GM10266 (cell line): ENCODE measurements around the gene ULK4.
"Not testable (repeated sequence)": the region's sequence is repeated elsewhere in the genome, so short reads cannot be mapped to it uniquely, and the experiment has no call there.

Experiments used
- DNase-seq: peaks from one replicate; pipeline ENCODE4 v3.0.0; 2012; ENCODE audit errors: extremely low spot score
- TF ChIP-seq, protein P1 (sequence below): IDR thresholded peaks from 2 replicates; pipeline ENCODE4 v1.5.1; 2012; ENCODE audit warnings: mild to moderate bottlenecking, low read depth; ENCODE audit not compliant: control insufficient read depth, insufficient read depth; ENCODE audit errors: missing control alignments

The ULK4 gene

DNA sequence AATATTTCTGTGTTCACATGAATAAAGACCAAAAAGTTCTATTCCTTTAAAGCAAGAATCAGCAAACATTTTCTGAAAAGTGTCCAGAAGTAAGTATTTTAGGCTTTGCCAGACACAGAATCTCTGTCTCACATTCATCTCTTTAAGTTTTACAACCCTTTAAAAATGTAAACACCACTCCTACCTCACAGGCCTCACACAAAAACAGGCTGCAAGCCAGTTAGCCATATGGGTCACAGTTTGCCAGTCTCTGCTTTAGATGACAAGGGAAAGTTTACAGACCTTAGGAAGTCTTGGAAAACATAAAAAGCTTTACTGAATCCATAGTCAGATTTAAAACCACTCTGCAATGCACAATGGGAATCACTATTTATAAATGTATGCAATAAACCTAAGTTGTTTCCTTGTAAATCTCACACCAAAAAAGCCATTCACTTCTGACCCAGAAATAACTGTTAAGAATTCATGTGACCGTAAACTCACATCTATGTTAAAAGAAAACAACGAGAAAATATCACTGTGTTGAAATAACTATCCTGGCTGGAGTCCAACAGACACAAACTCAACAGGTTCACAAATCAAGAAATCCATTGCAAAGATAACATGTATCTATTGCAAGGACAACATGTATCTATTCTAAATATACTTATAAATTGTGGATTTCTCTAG is 308.2 kb downstream of the ULK4 start:
- no peak for DNase-seq
- TF ChIP-seq, protein P1, sequence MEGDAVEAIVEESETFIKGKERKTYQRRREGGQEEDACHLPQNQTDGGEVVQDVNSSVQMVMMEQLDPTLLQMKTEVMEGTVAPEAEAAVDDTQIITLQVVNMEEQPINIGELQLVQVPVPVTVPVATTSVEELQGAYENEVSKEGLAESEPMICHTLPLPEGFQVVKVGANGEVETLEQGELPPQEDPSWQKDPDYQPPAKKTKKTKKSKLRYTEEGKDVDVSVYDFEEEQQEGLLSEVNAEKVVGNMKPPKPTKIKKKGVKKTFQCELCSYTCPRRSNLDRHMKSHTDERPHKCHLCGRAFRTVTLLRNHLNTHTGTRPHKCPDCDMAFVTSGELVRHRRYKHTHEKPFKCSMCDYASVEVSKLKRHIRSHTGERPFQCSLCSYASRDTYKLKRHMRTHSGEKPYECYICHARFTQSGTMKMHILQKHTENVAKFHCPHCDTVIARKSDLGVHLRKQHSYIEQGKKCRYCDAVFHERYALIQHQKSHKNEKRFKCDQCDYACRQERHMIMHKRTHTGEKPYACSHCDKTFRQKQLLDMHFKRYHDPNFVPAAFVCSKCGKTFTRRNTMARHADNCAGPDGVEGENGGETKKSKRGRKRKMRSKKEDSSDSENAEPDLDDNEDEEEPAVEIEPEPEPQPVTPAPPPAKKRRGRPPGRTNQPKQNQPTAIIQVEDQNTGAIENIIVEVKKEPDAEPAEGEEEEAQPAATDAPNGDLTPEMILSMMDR = no peak

DNA sequence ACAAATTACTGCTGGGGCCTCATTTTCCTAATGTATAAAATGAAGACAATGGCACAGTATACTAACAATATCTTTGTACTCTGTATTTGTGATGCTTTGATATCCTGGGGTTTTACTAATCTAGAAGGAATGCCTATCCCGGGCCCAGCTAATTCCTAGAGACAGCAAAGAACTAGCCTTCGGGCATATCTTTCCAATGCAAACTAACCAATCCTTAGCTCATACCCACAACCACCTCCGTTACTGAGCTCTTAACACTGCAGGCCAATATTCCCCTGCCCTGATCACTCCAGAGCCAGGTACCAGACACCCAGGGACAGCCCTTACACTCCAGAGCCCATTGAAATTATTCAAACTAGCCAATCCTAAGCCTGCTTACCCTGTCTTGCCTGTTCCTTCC is 309.0 kb downstream of the ULK4 start:
- no peak for DNase-seq

DNA sequence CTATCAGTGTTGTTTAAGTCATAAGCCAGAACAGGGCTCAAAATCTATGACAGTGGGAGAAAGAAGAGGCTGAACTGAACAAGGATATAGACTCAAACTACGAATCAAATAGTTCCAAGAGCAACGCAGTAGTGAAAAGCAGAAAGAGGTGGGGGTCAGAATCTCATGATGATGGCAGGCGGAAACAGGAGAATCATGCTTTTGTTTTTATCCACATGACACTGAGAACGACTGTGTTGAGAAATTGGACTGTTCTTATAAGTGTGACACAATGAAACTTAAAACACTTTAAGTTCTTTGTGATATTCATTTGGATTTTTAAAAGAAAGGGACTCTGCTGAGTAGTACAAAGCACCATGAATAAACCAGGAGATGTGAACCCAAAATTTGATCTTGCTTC is 309.4 kb downstream of the ULK4 start:
- TF ChIP-seq, protein P1 = no peak
- DNase-seq = no peak

More for the DNA sequence above, 309.0 kb downstream of the ULK4 start:
- TF ChIP-seq, protein P1 = no peak

DNA sequence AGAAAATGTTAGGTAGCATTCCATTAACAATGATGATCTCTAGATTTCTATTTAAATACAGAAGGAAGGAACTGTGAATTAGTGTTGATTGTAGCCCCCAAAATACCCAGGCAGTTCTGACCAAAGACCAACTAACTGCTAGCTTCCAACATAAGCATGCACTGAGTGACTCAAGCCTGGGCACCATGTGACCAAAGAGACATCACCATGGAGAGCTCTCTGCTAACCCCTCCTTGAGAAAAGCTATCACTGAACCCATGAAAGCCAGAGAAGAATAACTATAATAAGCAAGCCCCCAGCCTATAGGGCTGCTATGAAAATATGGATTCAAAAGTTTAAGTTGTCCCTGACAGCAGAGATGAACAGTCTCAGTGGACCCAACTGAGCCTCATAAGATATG is 310.2 kb downstream of the ULK4 start:
- DNase-seq = no peak
- TF ChIP-seq, protein P1 = no peak

DNA sequence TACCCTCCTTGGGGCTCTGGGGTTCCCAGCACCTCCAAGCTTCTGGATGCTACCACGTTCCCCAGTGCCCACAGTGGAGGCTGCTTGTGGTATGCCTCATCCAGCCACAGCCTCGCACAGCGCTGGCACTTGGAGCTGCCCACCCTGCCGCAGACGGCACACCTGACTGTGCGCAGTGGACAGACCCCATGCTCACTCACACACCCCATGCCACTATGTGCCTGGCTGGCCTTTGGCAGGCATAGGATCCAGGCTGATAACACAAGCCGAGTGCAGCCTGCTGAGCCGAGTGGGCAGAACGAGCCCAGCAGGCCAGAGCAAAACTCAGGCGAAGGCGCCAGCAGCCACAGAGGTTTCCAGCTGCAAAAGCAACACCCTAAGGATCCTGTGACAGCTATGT is 311.5 kb downstream of the ULK4 start:
- DNase-seq = no peak
- TF ChIP-seq, protein P1 = no peak

DNA sequence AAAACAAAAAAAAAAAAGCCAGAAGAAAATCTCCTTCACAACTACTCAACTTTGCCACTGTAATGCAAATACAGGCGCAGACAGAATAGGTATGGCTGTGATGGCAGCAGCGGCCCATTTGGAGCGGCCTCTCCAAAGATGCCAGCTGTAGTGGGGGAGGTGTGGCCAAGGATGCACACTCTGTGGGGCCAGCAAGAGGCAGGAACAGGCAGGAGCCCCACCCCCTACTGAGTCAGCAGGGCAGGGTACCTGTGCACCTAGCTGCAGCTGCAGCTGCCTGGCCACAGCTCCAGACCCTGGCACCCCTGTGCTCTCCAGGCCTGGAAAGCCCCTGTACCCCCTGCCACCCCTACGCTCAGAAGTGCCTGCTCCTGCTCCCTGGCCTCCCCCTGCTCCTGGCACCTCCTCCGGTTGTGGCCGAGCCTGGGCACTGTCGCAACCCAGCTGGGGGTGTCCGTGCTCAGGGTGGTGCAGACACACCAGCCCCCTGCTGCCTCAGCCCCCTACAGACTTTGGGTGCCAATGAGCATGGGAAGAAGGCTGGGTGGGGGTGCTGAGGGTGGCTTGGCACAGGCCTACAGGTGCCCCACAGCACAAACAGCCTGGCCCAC is 312.7 kb downstream of the ULK4 start:
- TF ChIP-seq, protein P1 = no peak
- no peak for DNase-seq

DNA sequence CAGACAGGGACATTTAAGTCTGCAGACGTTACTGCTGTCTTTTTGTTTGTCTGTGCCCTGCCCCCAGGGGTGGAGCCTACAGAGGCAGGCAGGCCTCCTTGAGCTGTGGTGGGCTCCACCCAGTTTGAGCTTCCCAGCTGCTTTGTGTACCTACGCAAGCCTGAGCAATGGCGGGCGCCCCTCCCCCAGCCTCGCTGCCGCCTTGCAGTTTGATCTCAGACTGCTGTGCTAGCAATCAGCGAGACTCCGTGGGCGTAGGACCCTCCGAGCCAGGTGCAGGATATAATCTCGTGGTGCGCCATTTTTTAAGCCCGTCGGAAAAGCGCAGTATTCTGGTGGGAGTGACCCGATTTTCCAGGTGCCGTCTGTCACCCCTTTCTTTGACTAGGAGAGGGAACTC is 314.2 kb downstream of the ULK4 start:
- DNase-seq = not testable (repeated sequence)
